Right lobe of liver (tissue), 6 donors: ENCODE measurements around the gene RUNX2. TPM values are rescaled to one million over a fixed set of nuclear protein-coding genes. Genes with fewer than 3 reads are reported as not detected.
"Not testable (repeated sequence)": the region's sequence is repeated elsewhere in the genome, so short reads cannot be mapped to it uniquely, and the experiment has no call there.

ENCODE experiments used
- ATAC-seq, 4 donors: fragments of 200-7000 bp; cut with Tn5 transposase; one replicate each; pipeline ENCODE4 v1.9.1; 2020; ENCODE audit warnings: mild to moderate bottlenecking in 4 of 4, moderate library complexity in 4 of 4
- DNase-seq, 3 donors: peaks; one replicate each; pipeline ENCODE4 v3.0.0-alpha.2; 2020
- H3K27ac ChIP-seq, 3 donors: fragments of 200-600 bp; one replicate each; pipeline ENCODE4 v1.8.0; 2022
- H3K27me3 ChIP-seq, 2 donors: fragments of 200-600 bp; one replicate each; pipeline ENCODE4 v1.8.0; 2022
- H3K36me3 ChIP-seq, 4 donors: fragments of 200-600 bp; sonication (generic) in 1 of 4; one replicate each; pipeline versions ENCODE4 v1.5.1 to v1.8.0; 2017 to 2022; ENCODE audit warnings: control low read depth in 1 of 4
- H3K4me1 ChIP-seq, 4 donors: fragments of 200-600 bp; sonication (generic) in 1 of 4; one replicate each; pipeline versions ENCODE4 v1.5.1 to v1.8.0; 2017 to 2022; ENCODE audit warnings: control low read depth in 1 of 4
- H3K4me3 ChIP-seq, 3 donors: fragments of 200-600 bp; one replicate each; pipeline ENCODE4 v1.8.0; 2022
- H3K9me3 ChIP-seq, 4 donors: fragments of 200-600 bp; sonication (generic) in 1 of 4; one replicate each; pipeline versions ENCODE4 v1.5.1 to v1.8.0; 2017 to 2022; ENCODE audit warnings: control low read depth in 1 of 4
- POLR2A ChIP-seq: fragments of 450-650 bp; IDR thresholded peaks from one replicate; pipeline ENCODE4 v1.6.1; 2017; ENCODE audit warnings: antibody characterized with exemption, mild to moderate bottlenecking
- WGBS: methylation state at CpG from one replicate; pipeline ENCODE4 v1.1.6; 2018; ENCODE audit warnings: low coverage, low lambda C conversion rate; ENCODE audit not compliant: insufficient coverage; ENCODE audit errors: missing lambda C conversion rate; 5-methylcytosine and 5-hydroxymethylcytosine counted together
- intact Hi-C, 2 donors: fragments of 100-400 bp; cut with DNase I; formaldehyde crosslinking; loops; one replicate each; pipeline versions ENCODE4 v1.11.2 to v1.14.1; 2022
- total RNA-seq, 6 experiments: library from RNA; depleted of rRNA in 2 of 6; stranded (reverse); fragments of >200 nt in 2 of 6; fragmentation: NEBNext Ultra II Directional in 3 of 6; extraction: Animal tissue kit (Norgen Biotek cat#: 25700) in 3 of 6; gene quantifications; one replicate each; pipeline versions ENCODE4 v1.1.0 to v1.2.4, GENCODE V29; 2016 to 2023
- TF ChIP-seq, protein P1 (sequence below), 4 donors: fragments of 200-600 bp in 3 of 4; fragments of 450-650 bp in 1 of 4; IDR thresholded peaks; one replicate each; pipeline versions ENCODE4 v1.5.1 to v1.8.0; 2016 to 2022; ENCODE audit warnings: antibody characterized with exemption in 4 of 4, mild to moderate bottlenecking in 2 of 4
- donor health status: DM: no; HTN: yes; CAD: no.
- donor health status: DM: no; HTN: no; CAD: no.
- donor health status: DM: no; HTN: no; CAD: no.
- donor health status: DM: no; HTN: yes; CAD: no.
- donor health status: DM: no; HTN: yes; CAD: no.

Gene RUNX2
- total RNA-seq, 6 experiments from 2014 or later = 0.15 to 0.80 (median 0.43) TPM

DNA sequence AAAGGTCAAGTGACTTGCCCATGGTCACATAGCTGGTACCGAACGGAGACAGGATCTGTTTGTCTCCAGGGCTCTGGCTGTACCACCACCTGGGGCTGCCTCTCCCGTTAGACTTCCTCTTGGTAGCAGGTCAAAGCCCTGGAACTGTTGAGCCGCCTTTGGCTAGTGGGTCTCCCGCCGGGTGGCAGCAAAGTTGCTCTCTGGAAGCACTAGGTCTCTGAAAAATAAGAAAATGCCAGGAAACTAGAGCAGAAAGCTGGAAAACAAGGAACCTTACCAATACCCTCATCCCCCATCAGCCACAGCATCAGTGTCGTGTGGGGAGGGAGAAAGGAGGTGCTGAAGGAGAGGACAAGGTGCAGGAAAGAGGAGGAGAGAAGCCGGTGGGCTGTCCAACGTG lies 340.6 kb downstream of the RUNX2 start:
- intact Hi-C loops = no loop called here
- no peak for ATAC-seq
- Histone ChIP-seq H3K4me1 (peaks cover 0 to under 1% (median 0%) of the 10 kb centered on the region in 4 donors), H3K27me3 (no peaks in the 10 kb centered on the region), H3K36me3 (no peaks in the 10 kb centered on the region), H3K9me3 (no peaks in the 10 kb centered on the region), H3K4me3 (no peak overlapping the region), H3K27ac (no peak overlapping the region)
- no peak for DNase-seq
- WGBS = 72% methylated on average over 8 of the region's 9 CpGs
- TF ChIP-seq, protein P1, sequence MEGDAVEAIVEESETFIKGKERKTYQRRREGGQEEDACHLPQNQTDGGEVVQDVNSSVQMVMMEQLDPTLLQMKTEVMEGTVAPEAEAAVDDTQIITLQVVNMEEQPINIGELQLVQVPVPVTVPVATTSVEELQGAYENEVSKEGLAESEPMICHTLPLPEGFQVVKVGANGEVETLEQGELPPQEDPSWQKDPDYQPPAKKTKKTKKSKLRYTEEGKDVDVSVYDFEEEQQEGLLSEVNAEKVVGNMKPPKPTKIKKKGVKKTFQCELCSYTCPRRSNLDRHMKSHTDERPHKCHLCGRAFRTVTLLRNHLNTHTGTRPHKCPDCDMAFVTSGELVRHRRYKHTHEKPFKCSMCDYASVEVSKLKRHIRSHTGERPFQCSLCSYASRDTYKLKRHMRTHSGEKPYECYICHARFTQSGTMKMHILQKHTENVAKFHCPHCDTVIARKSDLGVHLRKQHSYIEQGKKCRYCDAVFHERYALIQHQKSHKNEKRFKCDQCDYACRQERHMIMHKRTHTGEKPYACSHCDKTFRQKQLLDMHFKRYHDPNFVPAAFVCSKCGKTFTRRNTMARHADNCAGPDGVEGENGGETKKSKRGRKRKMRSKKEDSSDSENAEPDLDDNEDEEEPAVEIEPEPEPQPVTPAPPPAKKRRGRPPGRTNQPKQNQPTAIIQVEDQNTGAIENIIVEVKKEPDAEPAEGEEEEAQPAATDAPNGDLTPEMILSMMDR (IDR thresholded peaks at IDR 0.05) = no peak
- no peak for TF ChIP-seq POLR2A

DNA sequence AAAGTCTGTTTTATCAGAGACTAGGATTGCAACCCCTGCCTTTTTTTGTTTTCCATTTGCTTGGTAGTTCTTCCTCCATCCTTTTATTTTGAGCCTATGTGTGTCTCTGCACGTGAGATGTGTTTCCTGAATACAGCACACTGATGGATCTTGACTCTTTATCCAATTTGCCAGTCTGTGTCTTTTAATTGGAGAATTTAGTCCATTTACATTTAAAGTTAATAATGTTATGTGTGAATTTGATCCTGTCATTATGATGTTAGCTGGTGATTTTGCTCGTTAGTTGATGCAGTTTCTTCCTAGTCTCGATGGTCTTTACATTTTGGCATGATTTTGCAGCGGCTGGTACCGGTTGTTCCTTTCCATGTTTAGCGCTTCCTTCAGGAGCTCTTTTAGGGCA lies 345.0 kb downstream of the RUNX2 start:
- H3K27ac ChIP-seq, ATAC-seq, H3K27me3 ChIP-seq, H3K4me1 ChIP-seq, H3K4me3 ChIP-seq, DNase-seq, intact Hi-C loops, H3K36me3 ChIP-seq, H3K9me3 ChIP-seq: not testable (repeated sequence)
- 100% methylated on average over 1 of the region's 6 CpGs for WGBS

DNA sequence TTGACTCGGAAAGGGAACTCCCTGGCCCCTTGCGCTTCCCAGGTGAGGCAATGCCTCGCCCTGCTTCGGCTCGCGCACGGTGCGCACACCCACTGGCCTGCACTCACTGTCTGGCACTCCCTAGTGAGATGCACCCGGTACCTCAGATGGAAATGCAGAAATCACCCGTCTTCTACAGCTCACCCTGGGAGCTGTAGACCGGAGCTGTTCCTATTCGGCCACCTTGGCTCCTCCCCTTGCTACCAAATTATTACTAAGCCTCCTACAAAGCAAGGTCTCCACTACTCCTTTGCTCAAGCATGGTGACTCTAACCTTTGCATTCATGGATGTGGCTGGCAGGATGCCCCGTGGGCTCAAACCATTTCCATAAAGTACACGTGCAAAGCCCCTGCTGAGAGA lies 347.0 kb downstream of the RUNX2 start:
- intact Hi-C loops, H3K27ac ChIP-seq, H3K4me1 ChIP-seq, H3K36me3 ChIP-seq, ATAC-seq, H3K27me3 ChIP-seq, H3K4me3 ChIP-seq, DNase-seq, H3K9me3 ChIP-seq: not testable (repeated sequence)
- 78% methylated on average over 5 of the region's 14 CpGs for WGBS

DNA sequence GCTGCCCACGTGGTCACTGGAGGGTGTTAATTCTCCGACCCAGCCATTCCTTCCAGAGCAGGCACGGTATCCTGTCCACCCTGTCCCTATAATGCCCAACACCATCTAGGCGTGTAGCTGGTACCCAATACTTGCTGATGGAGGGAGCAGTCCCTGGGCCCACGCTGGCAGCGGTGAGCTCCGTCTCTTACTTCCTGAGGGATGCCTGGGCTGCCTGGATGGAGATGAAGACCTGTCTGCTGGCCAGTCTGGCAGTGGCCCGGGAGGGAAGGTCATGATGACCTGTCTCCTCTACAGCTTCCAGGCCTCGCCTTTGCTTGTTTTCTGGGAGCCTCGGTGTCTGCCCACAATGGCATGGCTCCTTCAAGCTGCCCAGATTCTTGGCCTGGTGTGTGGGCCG lies 347.5 kb downstream of the RUNX2 start:
- WGBS = 85% methylated on average over 7 of the region's 11 CpGs
- Histone ChIP-seq H3K4me1 (no peaks in the 10 kb centered on the region), H3K36me3 (no peaks in the 10 kb centered on the region), H3K9me3 (no peaks in the 10 kb centered on the region), H3K4me3 (no peak overlapping the region), H3K27me3 (no peaks in the 10 kb centered on the region), H3K27ac (no peak overlapping the region)
- intact Hi-C loops = no loop called here
- ATAC-seq = no peak
- TF ChIP-seq, protein P1 (IDR thresholded peaks at IDR 0.05) = no peak
- no peak for TF ChIP-seq POLR2A
- no peak for DNase-seq

DNA sequence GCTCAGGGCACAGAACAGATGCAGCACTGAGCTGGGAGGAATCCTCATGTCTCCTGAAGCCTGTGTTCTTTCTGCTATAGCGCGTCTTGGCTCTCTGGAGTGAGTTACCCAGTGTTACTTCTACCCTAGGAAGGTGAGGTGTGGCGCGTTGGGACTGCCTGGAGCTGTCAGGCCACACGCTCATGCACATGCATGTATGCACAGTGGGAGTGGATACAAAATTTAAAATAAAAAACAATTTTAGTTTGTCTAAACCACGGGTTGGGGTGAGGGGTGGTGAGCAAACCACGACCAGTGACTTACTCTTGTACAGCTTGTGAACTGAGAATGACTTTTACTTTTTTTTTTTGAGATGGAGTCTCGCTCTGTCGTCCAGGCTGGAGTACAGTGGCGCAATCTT lies 348.2 kb downstream of the RUNX2 start:
- Histone ChIP-seq H3K4me1 (no peaks in the 10 kb centered on the region), H3K36me3 (no peaks in the 10 kb centered on the region), H3K27me3 (no peaks in the 10 kb centered on the region), H3K9me3 (no peaks in the 10 kb centered on the region), H3K27ac (no peak overlapping the region), H3K4me3 (no peak overlapping the region)
- TF ChIP-seq, protein P1 (IDR thresholded peaks at IDR 0.05) = no peak
- TF ChIP-seq POLR2A = no peak
- ATAC-seq (no peak), DNase-seq (no peak)
- intact Hi-C loops = no loop called here
- WGBS = 69% methylated on average over 8 of the region's 10 CpGs
